Colon (tissue), 2 donors: ENCODE results near the gene SGF29.
"Not testable (repeated sequence)": the region's sequence is repeated elsewhere in the genome, so short reads cannot be mapped to it uniquely, and the experiment has no call there.

Experiments used
- FAIRE-seq: peaks from 2 replicates; lab custom pipeline; 2012; peaks lifted over from hg19 to GRCh38; lab: Jason Lieb, UNC
- donor health status: control.
- donor health status: control.

Gene SGF29

GRCh38 chr16:28532940-28533647 is 20.6 kb upstream of the SGF29 start:
- no peak for FAIRE-seq

- FAIRE-seq, result no peak
Observed at GRCh38 chr16:28534542-28535373, 19.0 kb upstream of the SGF29 start.

GRCh38 chr16:28537076-28537475 is 16.6 kb upstream of the SGF29 start:
- no peak for FAIRE-seq

- no peak for FAIRE-seq
Observed at GRCh38 chr16:28537964-28538732, 15.6 kb upstream of the SGF29 start.

- no peak for FAIRE-seq
Observed at GRCh38 chr16:28538733-28539596, 14.8 kb upstream of the SGF29 start, which contains the start of gene NUPR1. NUPR1 (minus strand) TSS chr16:28538974; CDS start chr16:28538907, 67 bp downstream.

- FAIRE-seq, result no peak
Observed at GRCh38 chr16:28540346-28540745, 13.4 kb upstream of the SGF29 start.

GRCh38 chr16:28542646-28543045 is 11.1 kb upstream of the SGF29 start:
- no peak for FAIRE-seq

- no peak for FAIRE-seq
Observed at GRCh38 chr16:28543072-28543471, 10.6 kb upstream of the SGF29 start.

- FAIRE-seq, result no peak
Observed at GRCh38 chr16:28544998-28545397, 8.7 kb upstream of the SGF29 start.

GRCh38 chr16:28545964-28546363 is 7.8 kb upstream of the SGF29 start:
- FAIRE-seq, result not testable (repeated sequence)

GRCh38 chr16:28546626-28547025 is 7.1 kb upstream of the SGF29 start:
- FAIRE-seq, result no peak

- FAIRE-seq, result no peak
Observed at GRCh38 chr16:28548306-28548802, 5.4 kb upstream of the SGF29 start.

- FAIRE-seq, result no peak
Observed at GRCh38 chr16:28549301-28549899, 4.3 kb upstream of the SGF29 start.

GRCh38 chr16:28554634-28555423 is 1.1 kb downstream of the SGF29 start:
- no peak for FAIRE-seq

- no peak for FAIRE-seq
Observed at GRCh38 chr16:28555561-28555960, 1.8 kb downstream of the SGF29 start.

- no peak for FAIRE-seq
Observed at GRCh38 chr16:28556914-28557320, 3.2 kb downstream of the SGF29 start.

GRCh38 chr16:28558456-28558855 is 4.7 kb downstream of the SGF29 start:
- FAIRE-seq, result no peak

- FAIRE-seq, result no peak
Observed at GRCh38 chr16:28561557-28562187, 8.0 kb downstream of the SGF29 start.

GRCh38 chr16:28562199-28562598 is 8.5 kb downstream of the SGF29 start:
- FAIRE-seq, result no peak

GRCh38 chr16:28563218-28563617 is 9.5 kb downstream of the SGF29 start:
- FAIRE-seq, result no peak
